ENCODE results near the gene SGSM1. TPM values are rescaled to one million over a fixed set of nuclear protein-coding genes. Genes with fewer than 3 reads are reported as not detected.

Gene SGSM1
- polyA plus RNA-seq, 3 donors, result 2.2 to 2.4 (median 2.2) TPM

DNA sequence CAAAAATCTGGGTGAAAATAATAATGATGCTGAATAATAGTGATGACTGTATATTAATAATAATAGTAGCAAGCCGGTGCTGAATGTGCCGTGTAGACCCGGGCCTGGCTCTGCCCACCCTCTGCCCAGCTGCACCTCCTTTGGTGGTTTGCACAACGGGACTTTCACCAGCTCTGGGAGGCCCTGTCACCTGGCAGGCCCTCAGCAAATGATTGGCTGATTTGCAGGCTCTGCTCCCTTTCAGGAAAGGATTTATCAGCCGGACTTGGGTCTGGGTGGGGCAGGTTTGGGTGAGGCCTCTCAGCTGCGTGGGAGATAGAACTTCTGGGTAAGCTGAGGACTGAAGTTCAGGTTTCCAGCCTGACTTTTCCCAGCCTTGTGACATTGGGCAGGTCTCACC, 167.9 kb downstream of the SGSM1 start:
- no peak for DNase-seq (ENCODE audit: low read depth in 3 of 3, low spot score in 2 of 3)

DNA sequence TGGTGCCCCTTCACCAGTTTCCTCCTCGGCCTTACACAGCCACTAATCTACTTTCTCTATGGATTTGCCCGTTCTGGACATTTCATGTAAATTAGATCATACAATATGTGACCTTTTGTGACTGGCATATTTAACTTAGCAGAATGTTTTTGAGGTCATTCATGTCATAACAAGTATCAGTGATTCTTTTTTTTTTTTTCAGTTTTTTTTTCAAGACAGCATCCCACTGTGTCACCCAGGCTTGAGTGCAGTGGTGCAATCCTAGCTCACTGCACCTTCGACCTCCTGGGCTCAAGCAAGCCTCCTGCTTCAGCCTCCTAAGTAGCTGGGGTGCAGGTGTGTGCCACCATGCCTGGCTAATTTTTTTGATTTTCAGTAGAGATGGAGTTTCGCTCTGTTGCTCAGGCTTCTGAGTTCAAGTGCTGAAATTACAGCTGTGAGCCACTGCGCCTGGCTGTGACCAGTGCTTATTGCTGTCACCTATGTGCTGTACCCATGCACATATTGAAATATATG, 169.2 kb downstream of the SGSM1 start:
- no peak for DNase-seq (ENCODE audit: low read depth in 3 of 3, low spot score in 2 of 3)

DNA sequence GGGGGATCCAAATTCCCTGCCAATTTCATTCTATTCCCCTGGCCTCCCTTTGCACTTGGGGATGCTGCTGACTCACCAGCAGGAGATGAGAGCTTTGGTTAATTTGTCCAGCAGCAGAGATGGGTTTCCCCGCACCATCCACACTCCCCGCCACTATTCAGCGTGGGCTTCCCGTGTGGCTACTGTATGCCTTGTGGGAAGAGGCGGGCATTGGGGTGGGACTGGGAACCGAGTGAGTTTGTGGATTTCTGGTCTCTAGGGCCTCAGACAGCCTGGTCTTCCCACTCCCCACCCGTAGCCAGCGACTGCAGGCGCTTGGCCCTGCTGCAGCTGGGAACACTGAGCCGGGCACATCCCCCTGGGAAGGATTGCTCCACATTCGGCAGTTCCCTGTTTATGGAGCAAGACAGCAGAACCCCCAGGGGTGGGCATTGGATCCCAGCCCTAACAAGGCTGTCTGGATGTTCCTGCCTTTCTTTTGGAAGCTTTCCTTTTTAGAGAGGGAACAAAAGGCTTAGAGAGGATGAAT, 169.9 kb downstream of the SGSM1 start:
- DNase-seq (ENCODE audit: low read depth in 3 of 3, low spot score in 2 of 3), result no peak

DNA sequence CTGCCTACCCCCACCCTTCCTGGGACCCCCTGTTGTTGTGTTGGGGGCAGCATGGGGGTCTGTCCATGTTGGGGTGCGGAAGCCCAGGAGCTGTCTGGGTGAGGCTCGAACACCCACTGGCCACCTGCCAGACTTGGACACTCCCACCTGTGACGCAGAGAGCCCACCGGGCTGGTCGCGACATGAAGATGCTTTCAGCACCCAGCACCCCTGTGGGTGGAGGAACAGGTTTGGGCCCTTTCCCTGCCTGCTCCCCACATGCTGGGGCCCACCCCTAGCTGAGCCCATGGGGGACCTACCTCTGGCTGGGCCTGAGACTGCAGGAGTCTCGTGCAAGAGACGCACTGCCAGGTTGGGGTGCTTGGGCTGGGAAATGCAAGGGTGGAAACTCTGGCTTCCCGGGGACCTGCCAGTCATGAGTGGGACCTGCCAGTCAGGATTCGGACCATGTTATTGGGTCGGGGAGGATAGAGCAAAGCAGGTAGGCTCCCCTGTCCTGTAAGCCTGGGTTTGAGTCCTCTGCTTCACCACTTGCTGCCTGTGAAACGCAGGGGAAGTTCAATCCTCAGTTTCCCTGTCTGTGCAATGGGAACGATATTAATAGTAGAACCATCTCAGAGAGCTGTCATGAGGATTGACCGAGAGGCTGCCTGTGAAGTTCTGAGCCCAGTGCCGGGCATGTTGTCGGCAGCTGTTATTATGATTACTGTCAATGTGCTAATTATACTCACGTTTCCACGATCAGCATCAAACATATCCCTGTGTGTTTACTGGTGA, 170.6 kb downstream of the SGSM1 start:
- no peak for DNase-seq (ENCODE audit: low read depth in 3 of 3, low spot score in 2 of 3)

Other genes starting within 250 kb of the SGSM1 start
- gene LRRC75B, start 213.1 kb upstream of the SGSM1 start, polyA plus RNA-seq (ENCODE audit: insufficient read length in 3 of 3), result 10 to 100 TPM; 22.1 to 32.7 (median 26.9) TPM
- gene GGT1, start 203.0 kb upstream of the SGSM1 start, polyA plus RNA-seq (ENCODE audit: insufficient read length in 3 of 3), result 10 to 100 TPM; 41.4 to 51.8 (median 51.4) TPM
- gene PIWIL3, start 31.5 kb upstream of the SGSM1 start, polyA plus RNA-seq (ENCODE audit: insufficient read length in 3 of 3), result not detected
- gene LHFPL7, start 140.5 kb downstream of the SGSM1 start, polyA plus RNA-seq (ENCODE audit: insufficient read length in 3 of 3), result under 1 TPM in 1 of 3 donors, not detected in 2; 0.14 TPM
- gene KIAA1671, start 146.5 kb downstream of the SGSM1 start, polyA plus RNA-seq (ENCODE audit: insufficient read length in 3 of 3), result 10 to 100 TPM; 24.1 to 25.4 (median 24.8) TPM

Measured in right renal cortex interstitium (tissue), 3 donors.